HUDEP-2 (cell line): ENCODE results near the gene ADK.
"Not testable (repeated sequence)": the region's sequence is repeated elsewhere in the genome, so short reads cannot be mapped to it uniquely, and the experiment has no call there.

ENCODE experiments used
- DNase-seq, 76 experiments: peaks; one replicate each; lab custom pipeline; 2025; ENCODE audit not compliant: unreplicated experiment in 76 of 76; lab: John Stamatoyannopoulos, UW

Gene ADK

DNA sequence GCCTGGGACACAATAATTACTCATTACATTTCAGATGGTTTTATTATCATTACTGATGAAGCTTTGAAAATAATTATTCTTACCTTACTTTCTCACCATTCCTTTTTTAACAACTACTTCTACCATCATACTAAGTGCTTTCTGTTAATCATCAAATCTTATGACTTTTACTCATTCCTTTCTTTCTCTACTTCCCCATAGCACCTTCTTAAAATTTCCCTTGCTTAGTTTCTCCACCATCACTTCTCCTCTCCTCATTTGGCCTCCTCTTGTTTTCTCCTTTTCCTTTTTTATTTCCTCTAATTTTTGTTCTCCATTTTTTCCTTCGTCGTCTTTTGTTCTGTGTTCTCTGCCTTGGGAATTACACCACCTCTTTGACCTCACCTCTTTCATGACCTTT lies 372.2 kb downstream of the ADK start:
- no peak for DNase-seq

DNA sequence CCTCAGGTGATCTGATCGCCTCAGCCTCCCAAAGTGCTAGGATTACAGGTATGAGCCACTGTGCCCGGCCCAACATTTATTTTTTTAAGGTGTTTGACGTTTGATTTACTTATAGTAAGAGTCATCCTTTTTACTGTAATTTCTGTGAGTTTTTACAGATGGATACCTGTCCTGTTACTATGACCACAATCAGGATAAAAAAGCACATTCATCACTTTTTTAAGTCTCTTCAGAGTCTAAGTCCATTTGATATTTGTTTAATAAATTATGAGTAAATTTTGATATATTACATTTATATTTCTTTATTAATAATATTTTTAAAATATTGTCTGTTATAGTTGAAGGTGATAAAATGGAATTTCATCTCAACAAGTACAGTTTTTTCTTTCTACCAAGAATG lies 374.9 kb downstream of the ADK start:
- no peak for DNase-seq

DNA sequence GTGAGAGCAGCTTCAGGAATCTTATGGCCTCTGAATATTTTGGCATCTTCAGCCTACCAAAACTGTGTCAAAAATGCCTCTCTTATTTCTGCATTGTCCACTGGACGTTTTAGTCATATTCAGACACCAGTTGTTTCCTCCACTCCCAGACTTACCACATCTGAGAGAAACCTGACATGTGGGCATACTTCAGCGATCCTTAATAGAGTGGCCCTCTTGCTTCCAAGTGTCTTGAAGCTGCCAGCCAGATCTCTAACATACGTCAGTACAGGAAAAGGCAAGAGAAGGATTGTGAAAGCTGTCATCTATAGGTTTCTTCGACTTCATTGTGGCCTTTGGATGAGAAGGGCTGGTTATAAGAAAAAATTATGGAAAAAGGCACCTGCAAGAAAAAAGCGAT lies 376.6 kb downstream of the ADK start:
- DNase-seq = not testable (repeated sequence)

- DNase-seq = no peak
These were observed 378.2 kb downstream of the ADK start for GRCh38 chr10:74529205-74529604.

- DNase-seq = no peak
These were observed 380.0 kb downstream of the ADK start for GRCh38 chr10:74530981-74531380.

DNA sequence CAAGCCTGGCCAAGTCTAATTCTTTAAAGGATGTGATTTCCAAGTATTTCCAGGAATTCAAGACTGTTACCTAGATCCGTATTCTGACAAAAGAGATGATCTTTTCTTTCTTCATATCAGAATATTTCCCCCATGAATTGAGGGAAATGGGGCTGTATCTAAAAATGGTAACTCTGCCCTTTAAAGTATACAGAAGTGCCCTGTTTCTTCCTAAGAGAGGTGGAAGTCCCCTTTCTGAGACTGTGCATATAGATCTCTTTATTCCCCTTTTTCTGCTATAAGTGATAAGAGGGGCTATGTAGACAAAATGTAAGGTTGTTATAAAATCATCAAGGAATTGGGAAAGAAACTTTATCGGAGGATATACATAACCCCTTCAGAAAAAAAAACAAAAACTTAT lies 388.3 kb downstream of the ADK start:
- DNase-seq = no peak

- no peak for DNase-seq
These were observed 390.4 kb downstream of the ADK start for GRCh38 chr10:74541375-74541774.

GRCh38 chr10:74542077-74542476 lies 391.1 kb downstream of the ADK start:
- DNase-seq = no peak

GRCh38 chr10:74543276-74543675 lies 392.3 kb downstream of the ADK start:
- no peak for DNase-seq

- DNase-seq = no peak
These were observed 393.1 kb downstream of the ADK start for GRCh38 chr10:74544106-74544505.

GRCh38 chr10:74548676-74549075 lies 397.7 kb downstream of the ADK start:
- DNase-seq = no peak

- no peak for DNase-seq
These were observed 405.2 kb downstream of the ADK start for GRCh38 chr10:74556072-74556705.

GRCh38 chr10:74557098-74557497 lies 406.1 kb downstream of the ADK start:
- DNase-seq = no peak

DNA sequence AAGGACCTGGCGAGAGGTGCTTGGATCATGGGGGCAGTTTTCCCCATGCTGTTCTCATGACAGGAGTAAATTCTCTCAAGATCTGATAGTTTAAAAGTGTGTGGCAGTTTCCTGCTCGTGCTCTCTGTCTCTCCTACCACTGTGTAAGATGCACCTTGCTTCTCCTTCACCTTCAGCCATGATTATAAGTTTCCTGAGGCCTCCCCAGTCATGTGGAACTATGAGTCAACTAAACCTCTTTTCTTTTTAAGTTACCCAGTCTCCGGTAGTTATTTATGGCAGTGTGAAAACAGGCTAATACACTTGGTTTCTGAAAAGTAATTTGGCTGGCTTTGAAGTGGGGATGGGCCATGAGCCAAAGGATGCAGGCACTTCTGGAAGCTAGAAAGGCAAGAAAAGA lies 407.4 kb downstream of the ADK start:
- DNase-seq = no peak

GRCh38 chr10:74558897-74559296 lies 407.9 kb downstream of the ADK start:
- no peak for DNase-seq

GRCh38 chr10:74568896-74569295 lies 417.9 kb downstream of the ADK start:
- DNase-seq = not testable (repeated sequence)

DNA sequence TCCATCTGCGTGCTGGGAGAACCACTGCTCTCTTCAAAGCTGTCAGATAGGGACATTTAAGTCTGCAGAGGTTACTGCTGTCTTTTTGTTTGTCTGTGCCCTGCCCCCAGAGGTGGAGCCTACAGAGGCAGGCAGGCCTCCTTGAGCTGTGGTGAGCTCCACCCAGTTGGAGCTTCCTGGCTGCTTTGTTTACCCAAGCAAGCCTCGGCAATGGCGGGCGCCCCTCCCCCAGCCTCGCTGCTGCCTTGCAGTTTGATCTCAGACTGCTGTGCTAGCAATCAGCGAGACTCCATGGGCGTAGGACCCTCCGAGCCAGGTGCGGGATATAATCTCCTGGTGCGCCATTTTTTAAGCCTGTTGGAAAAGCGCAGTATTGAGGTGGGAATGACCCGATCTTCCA lies 422.5 kb downstream of the ADK start:
- not testable (repeated sequence) for DNase-seq

GRCh38 chr10:74575191-74575720 lies 424.2 kb downstream of the ADK start:
- no peak for DNase-seq

- DNase-seq = no peak
These were observed 424.9 kb downstream of the ADK start for GRCh38 chr10:74575912-74576311.

GRCh38 chr10:74576586-74576985 lies 425.6 kb downstream of the ADK start:
- no peak for DNase-seq

- DNase-seq = not testable (repeated sequence)
These were observed 429.4 kb downstream of the ADK start for GRCh38 chr10:74580438-74580837.

GRCh38 chr10:74582566-74582965 lies 431.5 kb downstream of the ADK start:
- DNase-seq = no peak
